Activated T-helper 9 cell treated with anti-CD3 and anti-CD28 coated beads, Interleukin-2, amount 50 U/mL, for 16 hours (primary cell): Measurements from ENCODE around the gene ZGPAT.
A peak's percentile ranks its signal among the peaks of the same experiment; 100 is the strongest.

Experiments used
- DNase-seq: peaks from one replicate; pipeline ENCODE4 v3.0.0-alpha.2; 2020; ENCODE audit warnings: low read depth

ZGPAT gene

DNA sequence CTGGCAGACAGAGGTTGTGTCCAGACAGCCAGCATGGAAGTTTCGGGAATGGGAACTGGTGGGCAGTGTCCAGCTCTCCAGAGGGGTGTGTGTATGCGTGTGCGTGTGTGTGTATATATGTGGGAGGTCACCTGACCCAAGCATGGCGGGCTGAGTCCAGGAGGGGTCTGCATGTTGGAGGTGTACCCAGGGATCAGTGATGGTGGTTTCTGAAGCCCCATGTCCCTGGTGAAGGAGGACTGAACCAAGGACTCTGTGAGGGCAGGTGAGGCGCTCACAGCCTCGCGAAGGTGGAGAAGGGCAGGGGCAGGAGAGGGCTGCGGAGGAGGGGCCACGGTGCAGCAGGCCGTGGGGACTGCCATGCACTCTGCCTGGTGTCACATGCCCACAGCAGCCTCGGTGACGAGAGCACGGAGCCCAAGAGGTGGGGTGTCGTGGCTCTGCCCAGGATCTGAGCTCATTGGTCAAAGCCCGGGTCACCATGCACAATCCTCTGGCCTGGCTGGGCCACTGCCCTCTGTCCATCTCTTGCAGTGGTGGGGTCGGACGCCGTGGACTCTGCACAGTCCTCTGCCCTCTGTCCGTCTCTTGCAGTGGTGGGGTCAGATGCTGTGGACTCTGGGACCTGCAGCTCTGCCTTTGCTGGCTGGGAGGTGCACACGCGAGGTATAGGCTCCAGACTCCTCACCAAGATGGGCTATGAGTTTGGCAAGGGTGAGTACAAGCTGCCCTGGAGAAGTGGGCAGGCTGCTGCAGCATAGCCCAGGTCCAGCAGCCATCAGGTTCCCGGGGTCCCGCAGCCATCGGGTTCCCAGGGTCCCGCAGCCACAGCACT, 26.5 kb downstream of the ZGPAT start:
- no peak for DNase-seq

DNA sequence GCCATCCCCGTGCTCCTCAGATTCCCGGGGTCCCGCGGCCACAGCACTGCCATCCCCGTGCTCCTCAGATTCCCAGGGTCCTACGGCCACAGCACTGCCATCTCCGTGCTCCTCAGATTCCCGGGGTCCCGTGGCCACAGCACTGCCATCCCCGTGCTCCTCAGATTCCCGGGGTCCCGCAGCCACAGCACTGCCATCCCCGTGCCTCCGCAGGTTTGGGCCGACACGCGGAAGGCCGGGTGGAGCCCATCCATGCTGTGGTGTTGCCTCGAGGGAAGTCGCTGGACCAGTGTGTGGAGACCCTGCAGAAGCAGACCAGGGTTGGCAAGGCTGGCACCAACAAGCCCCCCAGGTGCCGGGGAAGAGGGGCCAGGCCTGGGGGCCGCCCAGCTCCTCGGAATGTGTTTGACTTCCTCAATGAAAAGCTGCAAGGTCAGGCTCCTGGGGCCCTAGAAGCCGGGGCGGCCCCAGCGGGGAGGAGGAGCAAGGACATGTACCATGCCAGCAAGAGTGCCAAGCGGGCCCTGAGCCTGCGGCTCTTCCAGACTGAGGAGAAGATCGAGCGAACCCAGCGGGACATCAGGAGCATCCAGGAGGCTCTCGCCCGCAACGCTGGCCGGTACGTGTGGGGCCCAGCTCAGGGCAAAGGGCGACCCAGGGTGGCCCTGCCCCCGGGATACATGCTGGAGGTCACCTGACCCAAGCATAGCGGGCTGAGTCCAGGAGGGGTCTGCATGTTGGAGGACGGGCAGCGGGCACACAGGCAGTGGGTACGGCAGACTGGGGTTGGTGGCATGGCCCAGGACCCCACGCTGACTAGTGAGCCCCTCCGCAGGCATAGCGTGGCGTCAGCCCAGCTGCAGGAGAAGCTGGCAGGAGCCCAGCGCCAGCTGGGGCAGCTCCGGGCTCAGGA, 27.4 kb downstream of the ZGPAT start:
- no peak for DNase-seq

- DNase-seq = peak; percentile 49
These were observed 28.2 kb downstream of the ZGPAT start, which contains the start of gene LIME1 for GRCh38 chr20:63735859-63736718. Gene LIME1 (plus strand): TSS chr20:63736664. CDS start chr20:63737550, 886 bp downstream.

DNA sequence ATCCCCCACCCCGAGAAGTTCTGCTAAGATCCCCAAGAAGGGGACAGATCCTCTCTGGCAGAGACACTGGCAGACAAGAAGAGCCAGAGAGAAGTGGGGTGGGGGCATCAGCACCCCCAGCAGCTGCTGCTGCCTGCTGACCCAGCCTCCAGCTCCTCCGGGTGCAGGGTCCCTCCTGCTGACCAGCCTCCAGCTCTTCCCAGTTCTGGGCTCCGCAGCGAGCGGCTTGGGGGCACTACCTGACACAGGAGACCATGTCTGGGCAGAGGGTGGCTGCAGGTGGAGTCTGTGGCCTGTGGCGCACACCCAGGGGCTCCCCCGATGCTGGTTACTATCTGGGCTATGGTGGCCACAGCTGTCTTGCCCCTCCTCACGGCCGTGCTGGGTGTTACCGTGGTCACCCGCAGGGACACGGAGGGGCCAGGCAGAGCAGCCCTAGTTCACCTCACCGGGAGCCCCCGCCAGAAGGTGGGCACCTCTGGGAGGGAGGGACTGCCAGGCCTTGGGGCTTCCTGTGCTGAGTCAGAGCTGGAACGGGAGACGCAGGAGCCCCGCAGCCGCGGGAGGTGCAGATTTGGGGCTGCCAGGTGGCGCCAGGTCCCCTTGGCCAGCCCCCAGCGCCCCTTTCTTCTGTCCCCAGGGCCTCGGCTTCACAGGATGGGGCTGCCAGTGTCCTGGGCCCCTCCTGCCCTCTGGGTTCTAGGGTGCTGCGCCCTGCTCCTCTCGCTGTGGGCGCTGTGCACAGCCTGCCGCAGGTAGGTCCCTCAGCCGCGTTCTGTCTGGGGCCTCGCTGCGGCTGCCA, 29.3 kb downstream of the ZGPAT start:
- DNase-seq = peak; percentile 37

DNA sequence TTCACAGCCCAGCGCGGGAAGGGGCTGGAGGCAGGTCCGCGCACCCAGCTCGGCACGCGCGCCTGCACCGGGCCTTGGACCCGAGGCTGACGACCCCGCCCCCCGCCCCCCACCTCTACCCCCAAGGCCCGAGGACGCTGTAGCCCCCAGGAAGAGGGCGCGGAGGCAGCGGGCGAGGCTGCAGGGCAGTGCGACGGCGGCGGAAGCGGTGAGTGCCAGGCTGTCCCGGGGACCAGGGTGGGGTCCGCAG, 29.8 kb downstream of the ZGPAT start:
- no peak for DNase-seq

DNA sequence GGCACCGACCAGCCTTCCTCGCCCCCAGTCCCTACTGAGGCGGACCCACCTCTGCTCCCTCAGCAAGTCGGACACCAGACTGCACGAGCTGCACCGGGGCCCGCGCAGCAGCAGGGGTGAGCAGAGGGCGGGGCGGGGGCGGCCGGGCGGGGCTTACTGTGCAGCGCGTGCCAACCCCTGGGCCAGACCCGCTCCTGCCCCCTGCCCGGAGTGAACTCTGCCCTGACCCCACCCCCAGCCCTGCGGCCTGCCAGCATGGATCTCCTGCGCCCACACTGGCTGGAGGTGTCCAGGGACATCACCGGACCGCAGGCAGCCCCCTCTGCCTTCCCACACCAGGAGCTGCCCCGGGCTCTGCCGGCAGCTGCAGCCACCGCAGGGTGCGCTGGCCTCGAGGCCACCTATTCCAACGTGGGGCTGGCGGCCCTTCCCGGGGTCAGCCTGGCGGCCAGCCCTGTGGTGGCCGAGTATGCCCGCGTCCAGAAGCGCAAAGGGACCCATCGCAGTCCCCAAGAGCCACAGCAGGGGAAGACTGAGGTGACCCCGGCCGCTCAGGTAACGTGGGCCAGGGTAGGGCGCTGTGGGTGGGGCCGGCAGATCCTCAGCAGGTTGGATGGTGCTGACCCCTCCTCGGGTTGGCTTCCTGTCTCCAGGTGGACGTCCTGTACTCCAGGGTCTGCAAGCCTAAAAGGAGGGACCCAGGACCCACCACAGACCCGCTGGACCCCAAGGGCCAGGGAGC, 30.3 kb downstream of the ZGPAT start:
- no peak for DNase-seq

GRCh38 chr20:63738687-63739129, 30.9 kb downstream of the ZGPAT start:
- no peak for DNase-seq

GRCh38 chr20:63739130-63740069, 31.6 kb downstream of the ZGPAT start, which contains the start of gene SLC2A4RG:
Gene SLC2A4RG (plus strand): TSS chr20:63739776. CDS start chr20:63739913, 137 bp downstream.
- peak; percentile 51 for DNase-seq

DNA sequence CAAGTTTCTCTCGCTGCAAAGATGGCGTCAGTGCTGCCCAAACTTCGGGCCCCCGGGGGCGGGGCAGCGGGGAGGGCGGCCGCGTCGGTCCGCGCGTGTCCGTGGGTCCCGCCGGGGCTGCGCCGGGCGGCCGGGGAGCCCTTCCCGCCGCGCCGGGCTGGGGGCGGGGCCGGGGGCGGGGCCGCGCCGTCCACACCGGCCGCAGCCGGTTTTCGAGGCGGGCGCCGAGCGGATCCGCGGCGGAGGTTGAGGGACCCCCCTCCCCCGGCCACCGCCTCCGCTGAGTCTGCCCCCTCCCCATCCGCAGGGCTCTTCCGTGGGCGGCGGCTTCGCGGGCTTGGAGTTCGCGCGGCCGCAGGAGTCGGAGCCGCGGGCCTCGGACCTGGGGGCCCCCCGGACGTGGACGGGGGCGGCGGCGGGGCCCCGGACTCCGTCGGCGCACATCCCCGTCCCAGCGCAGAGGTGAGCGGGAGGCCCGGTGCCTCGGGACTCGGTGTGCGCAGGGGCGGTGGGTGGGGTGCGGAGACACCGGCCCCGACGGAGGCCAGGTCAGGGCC, 32.3 kb downstream of the ZGPAT start:
- DNase-seq = peak; percentile 33

DNA sequence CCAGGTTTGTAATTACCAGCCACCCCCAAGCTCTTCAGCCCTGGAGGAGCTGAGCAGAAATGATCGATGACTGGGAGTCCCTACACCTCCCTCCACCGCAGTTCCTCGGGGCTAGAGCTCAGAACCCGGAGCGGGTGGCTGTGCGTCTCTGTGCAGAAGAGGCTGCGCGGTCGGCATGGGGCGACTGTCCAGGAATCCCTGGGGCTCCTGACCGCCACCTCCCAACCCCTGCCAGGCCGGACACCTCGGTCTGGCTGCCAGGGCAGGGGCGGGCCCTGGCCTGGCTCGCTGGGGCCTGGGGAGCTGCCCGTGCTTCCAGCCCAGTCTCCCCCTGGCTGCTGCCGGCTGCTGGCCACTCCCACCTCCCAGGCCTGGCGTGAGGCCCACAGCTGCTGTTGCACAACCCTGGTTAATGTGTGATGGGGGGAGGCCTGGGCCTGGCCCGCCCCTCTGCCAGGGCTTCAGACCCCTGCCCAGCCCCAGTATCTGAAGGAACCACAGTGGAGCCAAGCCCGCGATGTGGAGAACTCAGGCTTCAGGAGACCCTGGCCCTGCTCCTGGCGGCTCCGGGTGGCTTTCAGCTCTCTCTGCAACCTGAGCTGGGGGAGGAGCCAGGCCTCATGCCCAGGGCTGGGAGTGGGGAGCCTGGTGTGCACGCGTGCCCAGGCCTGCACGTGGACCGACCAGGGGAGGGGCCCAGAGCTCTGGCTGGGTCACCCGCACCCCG, 33.0 kb downstream of the ZGPAT start:
- DNase-seq = no peak

GRCh38 chr20:63741354-63741675, 33.5 kb downstream of the ZGPAT start:
- DNase-seq = no peak

DNA sequence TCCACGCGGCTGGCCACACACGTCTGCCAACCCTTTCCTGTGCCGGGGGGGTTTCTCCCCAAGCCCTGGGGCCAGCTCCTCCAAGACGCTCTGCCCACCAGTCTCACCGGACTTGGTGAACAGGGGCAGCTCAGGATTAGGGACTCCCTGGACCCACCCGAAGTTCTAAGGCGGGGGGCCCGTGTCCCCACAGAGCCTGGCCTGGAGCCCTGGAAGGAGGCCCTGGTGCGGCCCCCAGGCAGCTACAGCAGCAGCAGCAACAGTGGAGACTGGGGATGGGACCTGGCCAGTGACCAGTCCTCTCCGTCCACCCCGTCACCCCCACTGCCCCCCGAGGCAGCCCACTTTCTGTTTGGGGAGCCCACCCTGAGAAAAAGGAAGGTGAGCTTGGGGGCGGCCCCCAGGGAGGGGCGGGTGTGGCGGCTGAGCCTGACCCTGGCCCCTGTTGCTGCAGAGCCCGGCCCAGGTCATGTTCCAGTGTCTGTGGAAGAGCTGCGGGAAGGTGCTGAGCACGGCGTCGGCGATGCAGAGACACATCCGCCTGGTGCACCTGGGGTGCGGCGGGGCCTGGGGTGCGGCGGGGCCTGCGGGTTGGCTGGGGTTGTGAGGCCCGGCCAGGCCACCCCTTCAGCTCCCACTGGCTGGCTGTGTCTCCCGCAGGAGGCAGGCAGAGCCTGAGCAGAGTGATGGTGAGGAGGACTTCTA, 34.0 kb downstream of the ZGPAT start:
- DNase-seq = no peak

- DNase-seq = no peak
These were observed 34.7 kb downstream of the ZGPAT start for GRCh38 chr20:63742381-63743024.

DNA sequence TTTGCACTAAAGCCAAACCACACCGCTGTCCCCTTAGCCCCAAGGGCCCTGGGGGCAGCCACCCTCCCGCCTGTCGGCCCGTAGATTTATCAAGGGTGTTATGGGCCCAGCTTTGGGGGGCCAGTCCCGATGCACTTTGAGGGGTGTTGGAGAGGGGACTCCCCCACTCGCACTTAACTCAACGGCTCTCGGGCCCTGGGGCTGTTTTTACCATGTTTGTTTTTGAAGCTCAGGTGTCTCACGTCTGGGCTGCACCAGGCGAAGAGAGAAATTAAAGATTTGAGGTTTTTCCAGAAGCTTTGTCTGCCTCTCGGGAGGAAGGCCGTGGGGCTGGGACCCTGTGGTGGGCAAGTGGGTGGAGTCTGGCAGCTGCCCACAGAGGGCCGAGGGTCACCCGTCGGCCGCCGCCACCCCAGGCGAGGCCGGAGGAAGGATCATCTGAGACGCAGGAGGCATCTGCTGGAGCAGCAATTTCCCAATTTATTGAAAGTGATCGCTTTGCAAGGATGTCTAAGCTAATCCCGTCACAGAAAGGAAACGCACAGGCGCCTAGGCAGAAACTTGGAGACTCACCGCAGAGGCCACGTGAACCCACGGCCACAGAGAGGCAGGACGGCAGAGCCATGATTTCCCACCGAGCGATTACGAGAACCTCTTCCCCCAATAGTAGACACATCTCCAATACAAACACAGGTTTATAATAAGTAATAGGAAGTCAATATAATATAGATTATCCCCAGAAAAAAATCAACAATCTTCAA, 35.6 kb downstream of the ZGPAT start:
- no peak for DNase-seq

DNA sequence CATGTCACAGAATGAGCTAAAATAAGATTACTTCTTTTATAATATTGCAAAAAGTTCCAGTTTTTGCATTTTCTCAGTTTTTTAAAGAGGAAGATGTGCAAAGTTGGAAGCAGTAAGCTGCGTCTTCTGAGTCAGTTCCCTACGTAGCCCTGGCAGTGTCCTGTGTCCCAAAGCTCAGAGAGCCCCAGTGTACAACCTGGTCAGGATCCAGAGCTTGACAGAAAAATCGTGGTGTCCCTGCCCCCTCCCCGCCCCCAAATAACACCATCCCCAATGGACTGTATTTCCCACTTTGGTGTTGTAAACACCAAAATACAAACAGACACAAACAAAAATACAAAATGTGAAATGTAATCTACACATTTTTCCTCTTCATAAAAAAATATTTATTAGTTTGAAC, 36.3 kb downstream of the ZGPAT start:
- no peak for DNase-seq

DNA sequence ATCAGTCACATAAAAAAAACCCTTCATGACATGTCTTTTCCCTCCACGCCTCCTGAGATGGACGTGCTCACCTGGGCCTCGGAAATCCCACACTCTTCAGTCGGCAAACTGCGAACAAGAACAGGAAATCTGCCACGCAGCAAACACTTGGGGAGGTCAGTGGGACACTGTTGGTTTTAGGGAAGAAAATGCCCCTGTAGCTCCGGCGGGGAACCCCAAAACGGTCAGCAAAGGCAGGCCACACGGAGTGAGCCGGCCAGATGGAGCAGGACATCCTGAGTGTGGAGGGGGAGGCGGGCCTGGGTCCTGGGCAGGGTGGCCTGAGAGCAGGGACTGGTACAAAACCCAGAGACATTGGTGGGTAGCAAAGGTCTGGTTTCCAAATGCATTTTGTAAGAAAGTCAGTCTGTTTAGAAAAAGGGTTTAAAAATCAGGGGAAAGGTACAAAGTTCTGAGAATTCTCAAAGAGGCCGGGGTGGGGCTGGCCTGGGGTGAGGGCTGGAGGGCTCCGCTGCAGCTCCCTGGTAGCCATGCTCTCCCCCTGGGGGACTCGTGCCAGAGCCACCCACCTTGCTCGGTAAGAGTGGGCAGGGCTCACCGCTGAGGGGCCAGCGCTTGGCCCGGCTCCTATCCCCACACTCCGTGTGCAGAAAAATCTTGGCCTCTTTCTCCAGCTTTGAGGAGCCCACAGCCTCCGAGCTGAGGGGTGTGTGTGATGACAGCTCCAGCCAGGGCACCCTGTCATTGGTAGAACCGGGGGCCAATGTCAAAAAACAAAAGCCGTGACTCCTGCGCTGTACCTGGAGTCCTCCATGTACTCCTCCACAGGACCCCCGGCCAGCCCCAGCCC, 37.0 kb downstream of the ZGPAT start:
- DNase-seq = no peak
